GM10266 (cell line): Measurements from ENCODE around the gene SLC44A5.
"Not testable (repeated sequence)": the region's sequence is repeated elsewhere in the genome, so short reads cannot be mapped to it uniquely, and the experiment has no call there.

Source experiments
- DNase-seq: peaks from one replicate; pipeline ENCODE4 v3.0.0; 2012; ENCODE audit errors: extremely low spot score
- TF ChIP-seq, protein P1 (sequence below): IDR thresholded peaks from 2 replicates; pipeline ENCODE4 v1.5.1; 2012; ENCODE audit warnings: mild to moderate bottlenecking, low read depth; ENCODE audit not compliant: control insufficient read depth, insufficient read depth; ENCODE audit errors: missing control alignments

Gene SLC44A5

DNA sequence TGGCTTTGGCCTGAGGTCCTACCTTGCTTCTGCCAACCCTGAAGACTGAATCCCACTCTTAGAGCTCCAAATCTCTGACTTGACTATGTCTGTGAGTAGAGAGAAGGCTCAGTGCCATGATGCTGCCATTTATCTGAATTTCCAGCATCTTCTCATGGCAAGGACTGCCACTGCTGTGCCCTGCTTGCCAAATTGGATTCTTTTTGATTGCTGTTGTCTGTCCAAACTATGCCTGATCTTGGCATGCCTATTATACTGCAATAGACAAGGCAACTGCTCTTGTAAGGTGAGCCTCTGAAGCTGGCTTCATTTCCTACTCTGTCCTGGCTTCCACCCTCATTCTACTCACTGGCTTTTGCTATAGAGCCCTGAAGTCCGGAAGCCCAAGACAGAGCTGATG, 210.2 kb downstream of the SLC44A5 start:
- no peak for DNase-seq
- TF ChIP-seq, protein P1, sequence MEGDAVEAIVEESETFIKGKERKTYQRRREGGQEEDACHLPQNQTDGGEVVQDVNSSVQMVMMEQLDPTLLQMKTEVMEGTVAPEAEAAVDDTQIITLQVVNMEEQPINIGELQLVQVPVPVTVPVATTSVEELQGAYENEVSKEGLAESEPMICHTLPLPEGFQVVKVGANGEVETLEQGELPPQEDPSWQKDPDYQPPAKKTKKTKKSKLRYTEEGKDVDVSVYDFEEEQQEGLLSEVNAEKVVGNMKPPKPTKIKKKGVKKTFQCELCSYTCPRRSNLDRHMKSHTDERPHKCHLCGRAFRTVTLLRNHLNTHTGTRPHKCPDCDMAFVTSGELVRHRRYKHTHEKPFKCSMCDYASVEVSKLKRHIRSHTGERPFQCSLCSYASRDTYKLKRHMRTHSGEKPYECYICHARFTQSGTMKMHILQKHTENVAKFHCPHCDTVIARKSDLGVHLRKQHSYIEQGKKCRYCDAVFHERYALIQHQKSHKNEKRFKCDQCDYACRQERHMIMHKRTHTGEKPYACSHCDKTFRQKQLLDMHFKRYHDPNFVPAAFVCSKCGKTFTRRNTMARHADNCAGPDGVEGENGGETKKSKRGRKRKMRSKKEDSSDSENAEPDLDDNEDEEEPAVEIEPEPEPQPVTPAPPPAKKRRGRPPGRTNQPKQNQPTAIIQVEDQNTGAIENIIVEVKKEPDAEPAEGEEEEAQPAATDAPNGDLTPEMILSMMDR, result no peak

DNA sequence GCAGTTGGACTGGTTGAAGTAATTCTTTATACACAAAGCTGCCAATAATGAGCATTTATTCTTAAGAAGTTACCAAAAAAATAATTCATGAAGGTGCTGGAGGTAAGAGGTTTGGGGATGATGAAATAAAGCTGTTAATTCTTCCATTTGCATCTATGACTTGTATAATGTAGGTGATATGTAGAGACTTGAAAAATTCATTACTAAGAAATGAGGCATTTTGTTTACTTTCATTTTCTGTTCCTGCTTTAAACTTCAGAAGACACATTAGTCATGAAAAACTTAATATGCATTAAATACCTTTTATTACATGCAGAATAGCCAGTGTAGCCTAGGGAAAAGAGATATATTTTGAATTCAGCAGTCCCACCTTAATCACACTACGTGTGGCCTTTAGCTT, 214.2 kb downstream of the SLC44A5 start:
- TF ChIP-seq, protein P1, result no peak
- DNase-seq, result no peak

DNA sequence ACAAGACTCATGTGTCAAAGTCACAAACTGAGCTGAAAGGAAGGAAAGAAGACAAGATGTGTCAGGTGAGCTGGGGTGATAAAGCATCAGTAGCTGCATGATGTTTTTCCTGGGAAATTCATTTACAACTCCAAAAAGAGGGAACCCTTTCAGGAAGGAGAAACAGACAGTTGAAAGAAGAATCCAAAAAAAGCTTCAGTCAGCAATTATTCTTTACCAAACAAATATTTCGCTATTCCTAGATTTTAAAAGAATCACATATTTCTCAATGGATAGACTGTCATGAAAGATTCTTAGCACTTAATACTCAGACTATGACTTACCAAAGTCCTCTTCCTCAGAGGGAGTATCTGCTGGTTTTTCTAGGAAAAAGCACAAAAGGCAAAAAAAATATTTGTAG, 214.7 kb downstream of the SLC44A5 start:
- DNase-seq, result no peak
- TF ChIP-seq, protein P1, result no peak

DNA sequence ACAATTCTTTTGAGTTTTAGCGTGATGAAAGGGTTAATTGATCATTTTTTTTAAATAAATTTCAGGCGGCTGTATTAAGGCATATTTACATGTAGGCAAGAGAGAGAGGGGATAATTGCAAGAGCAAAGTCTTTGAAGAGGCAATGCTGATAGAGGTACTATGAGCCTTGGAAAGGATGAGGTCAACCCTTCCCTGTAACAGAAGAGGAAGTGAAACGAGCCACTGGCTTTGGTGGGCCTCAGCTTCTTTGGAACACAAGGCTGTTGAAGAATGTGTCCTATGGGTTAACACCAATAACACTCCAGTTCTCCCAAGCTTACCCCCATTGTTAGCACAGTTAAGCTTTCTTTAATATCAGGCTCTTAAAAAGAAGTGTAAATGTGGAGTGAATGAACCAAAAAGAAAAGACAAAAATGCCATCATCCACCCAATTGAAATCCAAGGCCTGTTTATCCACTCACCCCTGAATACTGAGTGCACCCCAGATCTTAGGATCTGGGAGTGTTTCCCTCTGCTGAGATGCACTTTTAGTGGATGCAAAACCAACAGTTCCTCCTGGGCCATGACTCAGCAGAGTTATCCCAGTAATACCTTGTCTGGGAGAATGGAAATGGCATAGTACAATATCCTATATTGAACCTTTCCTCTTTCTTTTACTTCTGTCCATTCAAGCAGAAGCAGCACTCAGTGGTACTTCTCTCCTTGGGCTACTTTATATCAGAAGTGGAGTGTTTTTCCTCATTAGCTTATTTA, 216.4 kb downstream of the SLC44A5 start:
- TF ChIP-seq, protein P1, result no peak
- no peak for DNase-seq

DNA sequence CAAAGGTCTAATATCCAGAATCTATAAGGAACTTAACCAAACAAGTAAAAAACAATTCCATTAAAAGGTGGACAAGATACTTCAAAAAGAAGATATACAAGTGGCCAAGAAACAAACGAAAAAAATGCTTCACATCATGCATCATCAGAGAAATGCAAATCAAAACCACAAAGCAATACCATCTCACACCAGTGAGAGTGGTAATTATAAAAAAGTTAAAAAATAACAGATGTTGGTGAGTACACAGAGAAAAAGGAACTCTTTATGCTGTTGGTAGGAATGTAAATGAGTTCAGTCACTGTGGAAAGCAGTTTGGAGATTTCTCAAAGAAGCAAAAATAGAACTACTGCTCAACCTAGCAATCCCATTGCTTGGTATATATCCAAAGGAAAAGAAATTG, 218.6 kb downstream of the SLC44A5 start:
- TF ChIP-seq, protein P1, result no peak
- DNase-seq, result no peak

DNA sequence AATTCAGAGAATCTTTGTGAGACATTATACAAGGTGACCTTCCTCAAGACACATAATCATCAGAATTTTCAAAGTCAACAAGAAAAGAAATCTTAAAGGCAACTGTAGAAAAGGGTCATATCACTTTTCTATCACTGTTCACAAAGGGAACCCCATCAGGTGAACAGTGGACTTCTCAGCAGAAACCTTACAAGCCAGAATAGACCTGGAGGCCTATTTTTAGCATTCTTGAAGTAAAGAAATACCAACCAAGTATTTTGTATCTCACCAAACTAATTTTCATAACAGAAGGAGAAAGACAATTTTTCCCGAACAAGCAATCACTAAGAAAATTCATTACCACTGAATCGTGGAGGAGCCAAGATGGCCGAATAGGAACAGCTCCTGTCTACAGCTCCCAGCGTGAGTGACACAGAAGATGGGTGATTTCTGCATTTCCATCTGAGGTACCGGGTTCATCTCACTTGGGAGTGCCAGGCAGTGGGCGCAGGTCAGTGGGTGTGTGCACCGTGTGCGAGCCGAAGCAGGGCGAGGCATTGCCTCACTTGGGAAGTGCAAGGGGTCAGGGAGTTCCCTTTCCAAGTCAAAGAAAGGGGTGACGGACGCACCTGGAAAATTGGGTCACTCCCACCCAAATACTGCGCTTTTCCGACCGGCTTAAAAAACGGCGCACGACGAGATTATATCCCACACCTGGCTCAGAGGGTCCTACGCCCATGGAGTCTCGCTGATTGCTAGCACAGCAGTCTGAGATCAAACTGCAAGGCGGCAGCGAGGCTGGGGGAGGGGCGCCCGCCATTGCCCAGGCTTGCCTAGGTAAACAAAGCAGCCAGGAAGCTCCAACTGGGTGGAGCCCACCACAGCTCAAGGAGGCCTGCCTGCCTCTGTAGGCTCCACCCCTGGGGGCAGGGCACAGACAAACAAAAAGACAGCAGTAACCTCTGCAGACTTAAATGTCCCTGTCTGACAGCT, 235.2 kb downstream of the SLC44A5 start:
- DNase-seq, result not testable (repeated sequence)

DNA sequence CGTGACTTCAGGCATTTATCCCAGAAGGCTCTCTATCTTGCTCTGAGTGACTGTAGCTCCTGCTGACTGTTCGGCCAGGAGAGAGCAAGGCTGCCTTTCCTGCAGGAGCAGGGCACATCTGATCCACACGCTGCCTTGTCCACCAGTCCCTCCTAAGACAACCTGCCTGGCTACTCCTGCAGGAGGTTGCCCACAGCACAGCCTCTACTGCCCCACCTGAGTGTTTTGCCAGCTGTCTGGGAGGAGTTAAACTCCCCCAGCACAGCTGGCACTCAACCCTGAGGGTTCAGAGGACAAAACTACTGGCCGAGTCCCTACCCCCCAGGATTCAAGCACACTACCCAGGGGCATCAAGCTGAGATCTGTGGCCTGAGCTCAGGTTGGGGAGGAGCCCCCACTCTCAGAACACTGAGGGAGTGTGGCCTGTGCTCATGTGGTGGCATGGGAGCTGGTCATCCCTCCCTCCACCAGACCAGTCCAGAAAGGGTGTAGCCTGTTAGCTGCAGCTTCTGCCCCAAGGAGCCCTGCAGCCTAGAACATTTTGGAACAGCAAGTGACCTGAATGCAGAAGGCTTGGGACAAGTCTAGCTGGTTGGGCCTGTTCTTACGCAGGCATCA, 237.3 kb downstream of the SLC44A5 start:
- no peak for DNase-seq
- TF ChIP-seq, protein P1, result no peak
